Natural killer cell (primary cell): ENCODE measurements around the gene ZNF341. TPM values are rescaled to one million over a fixed set of nuclear protein-coding genes. Genes with fewer than 3 reads are reported as not detected.

Experiments
- ATAC-seq, 3 donors: fragments of 150-1000 bp in 2 of 3; fragments of 200-7000 bp in 1 of 3; cut with Tn5 transposase; 1 replicate in 1 of 3; 2 replicates in 2 of 3; pipeline ENCODE4 v1.10.0; 2021; ENCODE audit warnings: mild to moderate bottlenecking in 2 of 3, moderate library complexity in 2 of 3
- DNase-seq, 2 donors: peaks; one replicate each; pipeline versions ENCODE4 v3.0.0 to v3.0.0-alpha.2; 2013 to 2021; ENCODE audit warnings: mixed read lengths in 1 of 2
- H3K27ac ChIP-seq: one replicate; pipeline ENCODE4 v1.5.1; 2013; ENCODE audit warnings: mild to moderate bottlenecking, low read length
- H3K27me3 ChIP-seq: one replicate; pipeline ENCODE4 v1.6.1; 2013; ENCODE audit warnings: low read length; ENCODE audit not compliant: control insufficient read depth, insufficient read depth
- H3K36me3 ChIP-seq: one replicate; pipeline ENCODE4 v1.6.1; 2013; ENCODE audit warnings: low read length; ENCODE audit not compliant: control insufficient read depth, insufficient read depth
- H3K4me1 ChIP-seq: one replicate; pipeline ENCODE4 v1.6.1; 2013; ENCODE audit warnings: low read length; ENCODE audit not compliant: control insufficient read depth, insufficient read depth
- H3K4me3 ChIP-seq: one replicate; pipeline ENCODE4 v1.5.1; 2013; ENCODE audit warnings: low read length
- H3K9me3 ChIP-seq: one replicate; pipeline ENCODE4 v1.6.1; 2013; ENCODE audit warnings: low read length; ENCODE audit not compliant: control insufficient read depth, insufficient read depth
- H3K27ac Mint-ChIP-seq, 2 donors: one replicate each; pipeline ENCODE4 v1.8.0; 2022; ENCODE audit warnings: mild to moderate bottlenecking in 2 of 2, mixed read lengths in 2 of 2, moderate library complexity in 1 of 2
- H3K27me3 Mint-ChIP-seq, 2 donors: one replicate each; pipeline ENCODE4 v1.8.0; 2022; ENCODE audit warnings: low read depth in 2 of 2, mixed read lengths in 2 of 2
- H3K36me3 Mint-ChIP-seq: one replicate; pipeline ENCODE4 v1.8.0; 2022; ENCODE audit warnings: mixed read lengths
- H3K4me1 Mint-ChIP-seq, 2 donors: one replicate each; pipeline ENCODE4 v1.8.0; 2022; ENCODE audit warnings: mixed read lengths in 2 of 2
- H3K4me3 Mint-ChIP-seq: one replicate; pipeline ENCODE4 v1.8.0; 2022; ENCODE audit warnings: mild to moderate bottlenecking, moderate library complexity, mixed read lengths
- H3K9me3 Mint-ChIP-seq, 2 donors: one replicate each; pipeline ENCODE4 v1.8.0; 2022; ENCODE audit warnings: mixed read lengths in 2 of 2
- WGBS: methylation state at CpG from one replicate; pipeline ENCODE4 v1.1.7; 2013; ENCODE audit warnings: missing lambda C conversion rate; ENCODE audit not compliant: insufficient coverage; 5-methylcytosine and 5-hydroxymethylcytosine counted together
- intact Hi-C: fragments of 100-400 bp; cut with micrococcal nuclease; formaldehyde crosslinking; loops from one replicate; pipeline ENCODE4 v1.14.2; 2022
- total RNA-seq, 4 donors: library from RNA; stranded (reverse); fragments of 120-200 nt in 1 of 4; gene quantifications; one replicate each; pipeline versions ENCODE4 v1.2.3 to v1.2.4, GENCODE V29; 2013 to 2022
- TF ChIP-seq, protein P1 (sequence below): fragments of 200-600 bp; IDR thresholded peaks from one replicate; pipeline ENCODE4 v1.8.0; 2022; ENCODE audit warnings: antibody characterized with exemption

ZNF341 gene
- total RNA-seq, 3 donors from 2014 or later (not counting 1 experiment from before 2014, with no cell fraction given), result 3.6 to 5.1 (median 4.3) TPM

GRCh38 chr20:33822423-33822822 lies 90.6 kb downstream of the ZNF341 start:
- no peaks in the 10 kb centered on the region for H3K9me3 ChIP-seq
- H3K4me1 Mint-ChIP-seq, result peaks cover 66 to 69% of the 10 kb centered on the region in 2 donors
- no peak overlapping the region for H3K27ac ChIP-seq
- no peaks in the 10 kb centered on the region for H3K36me3 Mint-ChIP-seq
- no peak for DNase-seq
- ATAC-seq, result no peak
- no peak overlapping the region for H3K27ac Mint-ChIP-seq
- no peaks in the 10 kb centered on the region for H3K27me3 ChIP-seq
- H3K4me3 ChIP-seq, result no peak overlapping the region
- H3K4me3 Mint-ChIP-seq, result no peak overlapping the region
- 99% methylated on average over 5 of the region's 5 CpGs for WGBS
- no peaks in the 10 kb centered on the region for H3K27me3 Mint-ChIP-seq
- TF ChIP-seq, protein P1, sequence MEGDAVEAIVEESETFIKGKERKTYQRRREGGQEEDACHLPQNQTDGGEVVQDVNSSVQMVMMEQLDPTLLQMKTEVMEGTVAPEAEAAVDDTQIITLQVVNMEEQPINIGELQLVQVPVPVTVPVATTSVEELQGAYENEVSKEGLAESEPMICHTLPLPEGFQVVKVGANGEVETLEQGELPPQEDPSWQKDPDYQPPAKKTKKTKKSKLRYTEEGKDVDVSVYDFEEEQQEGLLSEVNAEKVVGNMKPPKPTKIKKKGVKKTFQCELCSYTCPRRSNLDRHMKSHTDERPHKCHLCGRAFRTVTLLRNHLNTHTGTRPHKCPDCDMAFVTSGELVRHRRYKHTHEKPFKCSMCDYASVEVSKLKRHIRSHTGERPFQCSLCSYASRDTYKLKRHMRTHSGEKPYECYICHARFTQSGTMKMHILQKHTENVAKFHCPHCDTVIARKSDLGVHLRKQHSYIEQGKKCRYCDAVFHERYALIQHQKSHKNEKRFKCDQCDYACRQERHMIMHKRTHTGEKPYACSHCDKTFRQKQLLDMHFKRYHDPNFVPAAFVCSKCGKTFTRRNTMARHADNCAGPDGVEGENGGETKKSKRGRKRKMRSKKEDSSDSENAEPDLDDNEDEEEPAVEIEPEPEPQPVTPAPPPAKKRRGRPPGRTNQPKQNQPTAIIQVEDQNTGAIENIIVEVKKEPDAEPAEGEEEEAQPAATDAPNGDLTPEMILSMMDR, result no peak
- peaks cover 18% of the 10 kb centered on the region for H3K4me1 ChIP-seq
- H3K36me3 ChIP-seq, result no peaks in the 10 kb centered on the region
- intact Hi-C loops, result no loop called here
- H3K9me3 Mint-ChIP-seq, result no peaks in the 10 kb centered on the region

- WGBS, result 92% methylated on average over 5 of the region's 5 CpGs
Observed at GRCh38 chr20:33822991-33823390, 91.2 kb downstream of the ZNF341 start.

GRCh38 chr20:33824852-33825251 lies 93.1 kb downstream of the ZNF341 start:
- TF ChIP-seq, protein P1, result no peak
- H3K9me3 ChIP-seq, result no peaks in the 10 kb centered on the region
- H3K4me1 Mint-ChIP-seq, result peaks cover 67% of the 10 kb centered on the region in 2 donors

More at GRCh38 chr20:33822991-33823390, 91.2 kb downstream of the ZNF341 start:
- intact Hi-C loops, result no loop called here
- no peaks in the 10 kb centered on the region for H3K27me3 ChIP-seq
- H3K27me3 Mint-ChIP-seq, result no peaks in the 10 kb centered on the region
- no peak overlapping the region for H3K4me3 ChIP-seq
- H3K4me1 ChIP-seq, result peaks cover 22% of the 10 kb centered on the region
- no peaks in the 10 kb centered on the region for H3K36me3 ChIP-seq
- H3K27ac ChIP-seq, result no peak overlapping the region
- peaks cover 66 to 69% of the 10 kb centered on the region in 2 donors for H3K4me1 Mint-ChIP-seq
- TF ChIP-seq, protein P1, result no peak
- H3K27ac Mint-ChIP-seq, result no peak overlapping the region
- H3K4me3 Mint-ChIP-seq, result no peak overlapping the region
- ATAC-seq, result no peak
- no peaks in the 10 kb centered on the region for H3K9me3 Mint-ChIP-seq
- DNase-seq, result no peak
- no peaks in the 10 kb centered on the region for H3K9me3 ChIP-seq
- H3K36me3 Mint-ChIP-seq, result no peaks in the 10 kb centered on the region

More at GRCh38 chr20:33824852-33825251, 93.1 kb downstream of the ZNF341 start:
- Mint-ChIP-seq H3K27ac (peak overlapping the region in 1 of 2 donors; percentile 69), H3K27me3 (no peaks in the 10 kb centered on the region), H3K36me3 (no peaks in the 10 kb centered on the region), H3K9me3 (no peaks in the 10 kb centered on the region), H3K4me3 (no peak overlapping the region)
- no peak for ATAC-seq
- DNase-seq, result no peak
- H3K36me3 ChIP-seq, result no peaks in the 10 kb centered on the region
- peaks cover 13% of the 10 kb centered on the region for H3K4me1 ChIP-seq
- WGBS, result no CpG with 5 or more reads among the region's 1 CpG
- intact Hi-C loops, result no loop called here
- H3K27ac ChIP-seq, result no peak overlapping the region
- H3K27me3 ChIP-seq, result no peaks in the 10 kb centered on the region
- H3K4me3 ChIP-seq, result no peak overlapping the region
